Amniotic epithelial cell (primary cell): ENCODE data around the gene TFR2.
A peak's percentile ranks its signal among the peaks of the same experiment; 100 is the strongest.

Source experiments
- DNase-seq: peaks from one replicate; pipeline ENCODE4 v3.0.0-alpha.2; 2010; ENCODE audit warnings: low read depth

Gene TFR2

DNA sequence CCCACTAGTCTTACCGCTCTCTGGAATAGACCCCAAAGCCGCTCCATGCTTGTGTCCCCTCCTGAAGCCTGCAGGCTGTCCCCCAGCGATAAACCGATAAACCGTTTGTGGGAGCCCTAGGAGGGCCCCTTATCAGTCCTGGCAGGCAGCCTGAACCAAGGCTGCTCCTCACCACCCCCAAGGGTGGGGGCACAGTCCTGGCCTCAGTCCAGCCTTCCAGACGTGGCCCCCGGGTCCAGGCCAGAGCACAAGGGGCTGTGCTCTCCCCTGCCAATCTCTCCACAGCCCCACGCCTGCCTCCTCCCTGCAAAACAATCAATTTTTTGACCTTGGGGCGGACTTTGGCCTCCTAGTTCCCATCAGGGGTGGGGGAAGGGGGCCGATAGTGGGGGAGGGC is at the start of gene TFR2:
TFR2 (minus strand) TSS at position 90 of the 397 bp plus-strand sequence; CDS start at position 47, 43 bp downstream.
- DNase-seq = no peak

DNA sequence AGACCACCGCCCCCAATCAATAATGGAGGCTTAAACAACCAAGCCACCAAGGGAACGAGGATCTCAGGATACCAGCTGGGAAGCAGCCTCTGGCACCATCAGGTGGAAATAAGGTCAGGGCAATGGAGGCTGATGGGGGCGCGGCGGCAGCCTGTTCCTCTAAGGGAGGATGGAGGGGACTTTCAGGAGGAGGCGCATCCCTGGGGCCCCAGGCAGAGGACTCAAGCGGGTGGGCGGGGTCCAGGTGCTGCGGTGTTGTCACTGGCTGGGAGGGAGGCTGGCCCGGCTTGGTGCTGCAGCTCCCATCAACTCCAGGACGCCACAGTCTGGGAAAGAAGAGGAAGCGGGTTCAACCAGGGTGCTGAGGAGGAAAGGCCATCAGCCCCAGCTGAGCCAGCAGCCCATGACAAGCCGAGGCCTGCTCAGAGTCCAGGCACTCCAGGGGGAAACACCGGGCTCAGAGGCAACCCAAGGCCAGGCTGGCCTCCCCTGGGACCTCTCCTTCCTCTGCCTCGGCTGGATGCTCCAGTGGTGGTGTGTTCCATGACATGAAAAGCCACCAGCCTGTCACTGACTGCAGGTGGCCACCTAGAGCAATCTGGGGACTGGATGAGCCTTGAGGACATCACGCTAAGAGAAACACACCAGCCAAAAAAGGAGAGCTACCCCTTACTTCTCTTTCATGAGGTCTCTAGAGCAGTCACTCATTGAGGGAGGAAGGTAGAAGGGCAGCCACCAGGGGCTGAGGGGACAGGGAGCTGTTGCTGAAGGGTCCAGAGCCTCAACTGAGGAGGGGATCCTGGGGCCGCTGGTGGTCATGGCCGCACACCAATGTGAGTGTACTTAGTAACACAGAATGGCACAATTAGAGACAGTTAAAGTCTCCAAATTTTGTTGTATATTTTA is 48.1 kb upstream of the TFR2 start:
- no peak for DNase-seq

DNA sequence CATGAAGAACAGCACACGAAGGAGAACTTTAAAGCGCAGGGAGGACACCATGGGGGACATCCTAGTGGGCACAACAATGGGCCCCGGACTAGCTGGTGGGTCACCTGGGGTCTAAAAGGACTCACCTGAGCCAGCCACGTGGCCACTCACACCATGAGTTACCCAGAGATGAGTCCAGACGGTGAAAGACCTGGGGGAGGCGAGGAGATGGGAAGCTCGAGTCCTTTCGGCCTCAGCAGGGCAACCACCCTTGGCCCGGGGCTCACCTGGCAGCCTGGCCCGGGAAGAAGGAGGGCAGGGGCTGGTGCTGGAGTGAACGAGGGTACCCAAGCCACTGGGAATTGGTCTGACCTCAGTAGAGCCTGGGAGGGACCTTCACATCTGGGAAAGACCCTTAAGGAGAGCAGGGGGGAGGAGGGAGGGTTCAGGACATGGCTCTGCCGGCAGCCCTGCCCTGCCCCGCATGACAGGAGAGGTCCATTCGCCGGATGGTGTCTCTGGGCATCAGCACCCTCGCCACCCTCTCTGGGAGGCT is 47.0 kb upstream of the TFR2 start:
- no peak for DNase-seq

DNA sequence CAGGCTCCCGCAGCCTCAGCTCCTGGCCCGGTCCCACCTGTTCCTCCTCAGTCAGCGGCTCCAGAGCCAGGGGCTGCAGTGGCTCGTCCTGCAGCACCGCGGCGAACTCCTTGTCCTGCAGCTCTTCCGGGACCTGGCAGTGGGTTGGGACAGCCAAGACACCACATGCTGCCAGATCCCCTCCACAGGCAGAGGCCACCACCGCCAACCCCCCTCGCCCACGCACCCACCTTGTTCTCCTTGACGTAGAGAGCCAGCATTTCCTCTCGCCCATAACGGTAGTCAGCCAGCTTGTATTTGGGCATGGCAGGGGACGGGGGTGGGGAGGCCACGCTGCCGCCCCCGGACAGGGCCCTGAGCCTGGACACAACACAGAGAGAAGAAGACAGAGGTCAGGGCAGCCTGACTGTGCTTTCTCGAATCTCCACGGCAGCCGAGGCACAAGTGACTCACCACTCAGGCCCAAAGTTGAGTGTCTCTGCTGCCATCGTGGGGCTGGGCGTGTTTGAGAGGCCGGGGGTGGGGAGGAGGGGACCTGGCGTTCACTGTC is 46.5 kb upstream of the TFR2 start:
- DNase-seq = peak; percentile 40

DNA sequence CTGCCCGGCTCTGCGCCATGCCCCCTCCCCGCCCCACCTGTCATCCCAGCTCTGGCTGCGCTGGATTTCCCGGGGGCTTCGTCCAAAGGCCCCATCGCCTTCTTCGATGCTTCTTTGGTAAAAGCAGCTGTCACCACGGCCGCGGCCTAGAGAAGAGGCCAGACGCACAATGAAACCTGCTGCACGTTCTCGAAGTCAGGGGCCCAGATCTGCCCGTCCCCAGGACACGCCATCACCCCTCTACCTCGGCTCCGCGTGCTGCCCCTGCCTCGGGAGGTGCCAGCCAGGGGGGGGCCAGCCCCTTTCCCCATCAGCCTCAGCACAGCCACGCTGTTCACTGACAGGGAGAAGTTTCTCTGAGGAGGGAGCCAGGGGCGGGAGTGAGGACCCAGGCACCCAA is 45.9 kb upstream of the TFR2 start:
- DNase-seq = no peak

DNA sequence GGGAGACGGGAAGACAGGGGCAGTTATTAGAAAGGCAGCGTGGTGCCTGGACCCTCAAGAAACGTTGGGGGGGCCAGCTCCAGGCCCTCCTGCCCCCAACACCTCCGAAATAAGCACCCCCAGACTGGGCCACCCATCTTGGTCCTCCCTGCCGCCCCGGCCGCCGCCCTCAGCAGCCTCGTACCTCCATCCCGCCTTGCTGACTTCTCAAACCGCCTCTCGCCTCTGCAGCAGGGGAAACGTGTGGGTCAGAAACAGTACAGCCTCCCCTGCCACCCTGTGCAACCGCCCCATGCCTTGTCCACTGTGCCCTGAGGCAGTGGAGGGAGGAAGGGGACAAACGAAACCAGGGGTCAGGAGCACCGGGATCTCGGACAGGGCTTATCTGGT is 45.5 kb upstream of the TFR2 start:
- no peak for DNase-seq

DNA sequence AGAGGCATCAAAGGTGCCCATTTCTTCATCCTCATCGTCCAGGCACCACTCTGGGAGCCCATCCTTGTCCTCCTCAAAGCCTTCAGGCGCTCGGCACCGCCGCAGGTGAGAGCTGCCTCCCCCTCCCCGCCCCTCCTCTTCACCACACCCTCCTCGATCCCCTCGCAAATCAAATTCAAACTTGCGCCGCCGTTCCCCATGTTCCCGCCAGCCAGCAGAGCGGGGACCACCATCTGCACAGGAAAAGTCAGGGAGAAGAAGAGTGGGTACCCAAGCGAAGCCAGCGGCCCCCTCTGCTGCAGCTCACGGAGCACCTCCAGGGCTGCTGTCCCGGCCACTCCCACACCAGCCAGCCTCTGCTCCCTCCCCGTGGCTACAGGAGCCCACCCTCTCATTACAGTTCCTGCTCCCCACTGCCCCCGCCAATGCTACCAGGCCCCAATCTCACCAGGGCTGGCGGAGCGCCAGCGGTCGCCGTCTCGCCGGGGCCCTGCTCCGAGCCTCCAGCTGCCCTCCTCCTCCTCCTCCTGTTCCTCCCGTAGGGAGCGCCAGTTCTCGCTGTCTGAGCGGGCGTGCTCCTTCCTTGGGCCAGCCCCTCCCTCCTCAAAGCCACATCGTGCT is 45.0 kb upstream of the TFR2 start:
- no peak for DNase-seq

DNA sequence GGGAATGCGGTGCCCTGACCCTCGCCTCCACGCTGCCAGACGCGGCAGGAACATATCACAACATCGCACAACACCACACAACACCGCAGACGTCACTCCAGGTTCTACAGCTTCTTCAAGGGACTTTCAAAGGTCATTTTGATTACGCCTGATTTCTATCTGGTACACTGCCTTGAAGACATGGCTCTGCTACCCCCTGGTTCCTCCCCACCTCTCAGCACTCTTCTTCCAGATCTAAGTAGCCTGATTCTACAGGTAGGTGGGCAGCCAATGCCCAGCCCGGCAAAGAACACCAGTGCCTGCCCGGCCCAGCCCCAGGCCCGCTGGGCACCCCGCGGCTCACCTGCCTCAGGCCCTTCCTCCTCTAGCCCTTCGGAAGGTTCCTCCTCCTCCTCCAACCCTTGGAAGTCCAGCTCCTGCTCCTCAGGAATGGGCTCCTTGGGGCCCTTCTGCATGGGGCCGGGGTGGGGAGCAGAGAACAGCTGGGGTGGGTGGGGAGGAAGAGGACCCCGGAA is 44.3 kb upstream of the TFR2 start:
- no peak for DNase-seq

DNA sequence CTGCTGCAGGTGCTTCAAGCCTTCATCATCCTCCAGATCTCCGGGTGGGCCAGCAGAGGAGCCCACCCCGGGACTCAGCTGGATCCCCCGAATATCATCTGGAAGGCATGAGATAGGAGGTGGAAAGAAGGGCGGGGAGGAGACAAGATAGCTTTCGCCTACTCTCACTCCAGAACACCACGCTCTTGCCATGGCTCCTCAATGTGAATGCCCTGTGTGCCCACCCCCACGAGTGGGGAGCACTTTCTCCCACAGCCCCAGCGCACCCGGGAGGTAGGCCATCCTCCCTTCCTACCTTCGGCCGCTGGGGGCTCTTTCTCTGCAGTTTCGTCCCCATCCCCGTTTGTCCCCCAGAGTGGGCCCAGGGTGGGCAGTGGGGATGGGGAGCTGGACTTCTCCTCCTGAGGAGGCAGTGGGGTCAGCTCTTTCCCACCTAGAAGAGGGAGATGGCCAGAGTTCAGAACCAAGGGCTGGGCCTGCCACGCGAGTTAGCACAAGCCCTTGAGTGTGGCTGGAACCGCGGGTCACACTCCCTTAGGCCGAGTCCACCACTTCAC is 43.8 kb upstream of the TFR2 start:
- DNase-seq = no peak

DNA sequence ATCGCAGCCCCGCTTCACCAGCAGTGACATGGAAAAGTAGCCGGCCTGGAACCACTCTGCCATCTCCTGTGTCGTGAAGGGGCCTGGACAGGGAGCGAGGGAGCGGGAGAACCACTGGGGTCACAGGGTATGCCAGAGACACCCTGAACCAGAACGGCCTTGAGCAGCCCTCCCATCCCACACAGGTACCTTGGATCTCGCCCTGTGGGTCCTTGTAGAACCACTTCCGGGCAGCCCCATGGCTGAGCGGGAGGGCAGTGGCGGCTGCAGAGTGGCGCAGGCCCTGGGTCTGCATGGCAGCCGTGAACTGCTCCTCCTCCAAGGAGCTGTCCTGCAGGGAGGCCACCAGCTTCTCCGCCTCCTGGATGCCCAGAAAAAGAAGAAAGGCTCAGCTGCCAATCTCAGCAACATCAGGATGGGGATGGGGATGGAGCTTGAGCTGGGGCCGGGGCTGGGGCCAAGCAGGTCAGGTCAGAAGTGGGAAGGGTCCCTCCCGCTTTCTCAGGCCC is 43.2 kb upstream of the TFR2 start:
- no peak for DNase-seq

DNA sequence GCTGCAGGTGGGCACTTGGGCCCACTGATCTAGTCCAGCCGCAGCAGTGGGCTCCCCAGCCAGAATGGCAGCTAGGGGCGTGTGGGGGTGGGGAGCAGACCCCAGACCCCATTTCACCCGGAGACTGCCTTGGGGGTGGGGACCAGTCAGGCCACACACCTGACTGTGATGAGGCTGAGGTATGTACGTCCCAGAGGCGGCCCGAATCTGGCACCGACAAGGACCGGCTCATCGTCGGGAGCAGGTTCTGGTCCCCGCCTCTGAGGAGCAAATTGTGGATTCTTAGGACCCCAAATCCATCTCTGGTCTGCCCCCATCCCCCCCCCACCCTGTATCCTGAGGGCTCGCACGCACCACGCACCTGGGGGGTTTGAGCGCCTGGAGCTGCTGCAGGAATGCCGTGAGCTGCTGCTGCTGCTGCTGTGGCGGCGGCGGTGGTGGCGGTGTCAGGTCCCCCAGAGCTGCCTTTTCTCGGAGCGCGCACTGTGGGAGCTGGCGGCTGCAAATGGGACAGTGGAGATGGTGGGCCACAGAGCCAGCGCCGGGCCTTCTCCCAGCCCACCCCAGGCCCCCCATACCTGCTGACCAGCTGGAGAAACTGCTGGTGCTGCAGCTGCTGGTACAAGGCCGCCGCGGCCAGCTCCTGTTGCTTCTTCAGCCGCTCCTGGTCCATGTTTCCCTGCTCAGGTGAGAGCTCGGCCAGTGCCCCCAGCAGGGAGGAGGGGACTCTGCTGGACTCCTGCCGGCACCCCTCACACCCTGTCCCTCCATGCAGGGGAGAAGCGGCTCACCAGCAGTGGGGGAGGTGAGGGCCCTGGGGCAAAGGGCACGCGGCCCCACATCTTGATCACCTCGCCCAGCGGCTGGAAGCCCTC is 42.5 kb upstream of the TFR2 start:
- DNase-seq = no peak

DNA sequence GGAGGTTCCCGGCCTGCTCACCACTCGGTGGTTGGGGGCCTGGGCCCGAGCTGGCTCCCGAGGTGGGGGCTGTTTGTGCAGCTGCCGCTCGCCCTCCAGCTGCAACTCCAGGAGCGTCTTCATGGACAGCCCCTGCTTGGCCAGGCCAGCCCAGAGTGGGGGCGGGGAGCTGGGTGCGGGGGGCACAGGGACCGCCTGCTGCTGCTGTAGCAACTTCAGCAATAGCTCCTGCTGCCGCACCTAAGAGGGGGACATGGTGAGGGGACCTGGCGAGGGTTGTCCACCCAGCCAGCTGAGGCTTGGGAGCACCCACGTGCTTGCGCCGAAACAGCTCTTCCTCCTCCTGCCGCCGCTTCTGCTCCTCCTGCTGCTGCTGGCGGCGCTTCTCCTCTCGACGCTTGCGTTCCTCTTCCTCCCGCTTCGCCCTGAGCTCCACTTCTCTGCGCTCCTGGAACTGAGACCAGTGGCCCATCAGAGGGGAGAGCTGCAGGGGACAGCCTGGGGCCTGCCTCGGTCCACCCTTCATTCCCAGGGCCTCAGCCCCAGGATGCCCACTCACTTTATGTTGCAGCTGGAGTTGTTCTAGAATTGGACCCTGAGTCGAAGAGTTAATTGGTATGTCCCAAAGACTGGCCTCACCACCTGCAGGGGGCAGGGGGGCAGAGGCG is 41.8 kb upstream of the TFR2 start:
- no peak for DNase-seq

DNA sequence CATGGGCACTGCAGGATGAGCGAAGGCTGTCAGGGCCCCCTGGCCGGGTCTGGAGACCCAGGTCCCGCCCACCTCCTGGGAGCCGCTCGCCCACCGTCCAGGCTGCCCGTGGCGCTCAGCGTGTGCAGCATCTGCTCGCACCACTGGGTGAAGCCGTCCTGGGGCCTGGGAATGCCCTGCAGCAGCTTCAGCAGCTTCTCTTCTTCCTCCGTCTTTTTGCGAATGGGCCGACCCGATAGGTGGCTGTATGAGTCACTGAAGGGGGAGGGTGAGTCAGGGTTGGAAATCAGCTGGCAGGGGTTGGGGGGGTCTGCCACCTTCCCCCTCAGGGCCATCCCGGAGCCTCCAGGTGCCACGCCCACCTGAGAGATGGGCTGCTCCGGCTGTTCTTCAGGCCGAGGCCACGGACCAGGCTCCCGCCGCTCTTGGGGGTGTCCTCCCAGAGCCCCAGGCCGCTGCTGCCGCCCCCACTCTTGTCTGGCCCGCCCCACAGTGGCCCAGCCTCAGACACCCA is 40.9 kb upstream of the TFR2 start:
- DNase-seq = peak; percentile 40

DNA sequence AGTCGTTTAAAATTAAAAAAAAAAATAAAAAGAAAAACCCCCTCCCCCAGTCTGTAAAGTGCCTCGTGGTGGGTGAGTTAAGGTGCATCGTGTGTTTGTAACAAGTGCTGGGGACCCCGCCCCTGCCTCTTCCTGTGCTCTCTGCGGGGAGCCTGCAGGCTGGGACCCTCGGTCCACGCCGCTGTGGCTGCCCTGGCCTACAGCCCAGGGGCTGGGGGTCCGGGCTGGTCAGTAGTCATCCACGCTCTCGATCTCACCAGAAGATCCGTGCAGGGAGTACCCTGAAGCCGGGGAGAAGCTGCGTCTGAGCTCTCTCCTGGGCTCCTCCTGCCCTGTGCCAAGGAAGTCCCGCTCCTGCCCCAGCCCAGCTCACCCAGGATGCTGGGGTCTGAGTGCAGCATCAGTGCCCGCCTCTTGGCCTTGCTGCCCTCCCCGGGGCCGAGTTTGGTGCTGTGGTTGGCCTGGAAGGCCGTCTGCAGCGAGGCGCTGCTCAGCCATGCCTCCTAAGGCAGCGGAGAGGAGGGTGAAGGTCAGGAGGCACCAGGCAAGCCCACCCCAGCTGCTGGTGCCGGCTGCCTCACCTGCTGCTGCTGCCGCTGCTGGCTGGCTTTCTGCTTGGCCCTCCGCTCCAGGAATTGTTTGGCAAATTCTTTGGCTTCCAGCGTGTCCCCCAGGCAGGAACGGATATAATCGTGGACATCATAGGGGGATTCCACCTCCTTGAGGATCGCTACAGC is 40.3 kb upstream of the TFR2 start:
- DNase-seq = no peak

DNA sequence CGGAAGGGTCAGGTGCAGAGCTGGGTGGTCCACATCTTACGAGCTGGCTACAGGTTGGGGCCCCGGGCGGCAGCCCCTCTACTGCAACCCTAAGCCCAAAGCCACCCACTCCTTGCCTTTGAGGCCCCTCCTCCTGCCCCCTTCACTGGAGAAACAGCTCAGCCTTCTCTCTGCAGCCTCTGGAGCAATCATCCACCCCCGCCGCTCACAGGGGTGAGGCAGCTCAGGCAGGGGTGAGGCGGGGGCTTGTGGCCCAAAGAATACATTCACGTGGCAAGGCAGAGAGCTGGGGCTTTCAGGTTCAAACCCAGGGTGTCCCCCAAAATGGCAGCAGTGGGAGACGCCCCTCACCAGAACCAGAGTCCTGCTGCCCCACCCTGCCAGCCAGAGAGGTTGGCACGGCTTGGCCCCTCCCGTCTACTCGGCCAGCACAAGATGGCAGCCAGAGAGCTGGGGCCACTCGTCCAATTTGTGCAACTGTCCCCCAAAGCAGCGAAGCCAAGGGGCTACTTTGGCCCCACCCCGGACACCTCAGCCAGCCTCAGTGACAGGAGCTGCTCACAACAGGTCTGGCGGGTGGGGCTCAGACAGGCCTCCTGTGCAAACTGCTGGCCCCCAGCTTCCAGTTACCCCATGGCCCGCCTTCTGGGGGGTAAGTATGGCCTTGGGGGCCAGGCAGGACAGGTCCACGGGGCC is 39.4 kb upstream of the TFR2 start:
- DNase-seq = no peak

DNA sequence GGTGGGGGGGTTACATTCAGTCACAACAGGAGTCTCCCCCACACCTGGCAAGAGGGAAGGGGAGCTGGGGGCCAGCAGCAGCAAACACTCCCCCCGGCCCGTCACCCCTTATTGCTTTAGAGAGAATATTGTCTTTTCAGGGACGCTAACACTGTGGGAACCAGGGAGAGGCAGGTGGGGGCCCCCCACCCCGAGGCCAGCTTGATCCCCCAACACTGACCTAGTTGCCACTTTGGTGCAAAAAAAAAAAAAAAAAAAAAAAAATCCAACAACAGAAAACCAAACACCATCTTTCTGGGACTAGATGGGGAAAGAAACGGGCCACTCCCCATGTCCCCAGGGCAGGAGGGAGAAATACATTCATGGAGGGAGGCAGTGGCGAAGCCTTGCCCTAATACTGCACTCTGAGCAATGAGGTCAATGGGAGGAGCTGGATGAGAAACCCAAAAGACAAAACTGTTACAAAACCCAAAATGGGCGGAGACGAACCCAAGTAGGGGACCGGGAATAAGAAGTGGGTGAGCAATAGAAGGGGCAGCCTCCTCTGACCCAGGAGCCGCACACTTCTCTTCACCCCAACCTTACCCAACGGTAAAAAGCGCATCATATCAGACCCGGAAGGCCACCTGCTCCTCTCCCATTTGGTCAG is 38.7 kb upstream of the TFR2 start:
- DNase-seq = no peak

DNA sequence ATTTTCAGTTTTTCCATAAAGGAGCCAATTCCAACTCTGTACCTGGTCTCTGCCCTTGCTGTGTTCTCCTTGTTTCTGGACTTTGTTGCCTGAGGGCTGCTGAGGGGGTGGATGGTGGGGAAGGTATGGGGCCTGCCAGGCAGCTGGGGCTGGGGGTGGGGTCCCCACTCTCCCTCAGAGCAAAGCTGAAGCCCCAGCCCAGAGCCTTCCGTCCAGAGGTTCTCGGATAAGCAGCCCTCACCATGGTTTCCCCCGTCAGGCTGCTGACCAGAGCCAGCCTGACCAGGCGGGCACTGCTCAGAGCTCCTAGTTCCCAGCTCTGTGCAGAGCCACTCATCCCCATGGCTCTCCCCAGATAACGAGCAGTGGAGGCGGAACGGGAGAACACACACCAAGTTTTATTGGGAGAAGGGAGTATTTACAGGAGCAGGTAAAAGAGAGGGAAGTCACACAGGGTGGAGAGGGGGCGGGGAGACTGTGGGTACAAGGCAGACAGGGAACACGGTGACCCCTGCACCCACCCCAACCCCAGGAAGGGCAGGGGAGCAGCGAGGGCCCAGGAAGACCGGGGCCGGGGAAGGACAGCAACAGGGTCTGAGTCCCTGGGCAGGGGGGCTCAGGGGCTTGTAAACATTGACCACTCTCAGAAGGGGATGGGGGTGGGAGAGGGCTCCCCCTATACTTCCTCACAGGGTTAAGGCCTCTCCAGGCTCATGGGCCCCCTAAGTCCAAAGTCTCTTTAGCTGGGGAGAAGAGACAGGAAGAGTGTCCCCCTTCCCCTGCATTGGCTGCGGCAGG is 38.0 kb upstream of the TFR2 start:
- no peak for DNase-seq
